Neural progenitor cell (in vitro differentiated cells): Measurements from ENCODE around the gene CEP164.

ENCODE experiments used
- EZH2 ChIP-seq: fragments of 200-600 bp; sonication (generic); IDR thresholded peaks from 2 replicates; pipeline ENCODE4 v1.6.1; 2017; ENCODE audit warnings: antibody characterized with exemption, mild to moderate bottlenecking, moderate library complexity
- EZH2phosphoT487 ChIP-seq: fragments of 200-600 bp; sonication (generic); IDR thresholded peaks from 2 replicates; pipeline ENCODE4 v1.6.1; 2017; ENCODE audit warnings: antibody characterized with exemption
- TF ChIP-seq, protein P1 (sequence below): fragments of 200-600 bp; sonication (generic); IDR thresholded peaks from 2 replicates; pipeline ENCODE4 v1.5.1; 2017; ENCODE audit warnings: antibody characterized with exemption, mild to moderate bottlenecking

DNA sequence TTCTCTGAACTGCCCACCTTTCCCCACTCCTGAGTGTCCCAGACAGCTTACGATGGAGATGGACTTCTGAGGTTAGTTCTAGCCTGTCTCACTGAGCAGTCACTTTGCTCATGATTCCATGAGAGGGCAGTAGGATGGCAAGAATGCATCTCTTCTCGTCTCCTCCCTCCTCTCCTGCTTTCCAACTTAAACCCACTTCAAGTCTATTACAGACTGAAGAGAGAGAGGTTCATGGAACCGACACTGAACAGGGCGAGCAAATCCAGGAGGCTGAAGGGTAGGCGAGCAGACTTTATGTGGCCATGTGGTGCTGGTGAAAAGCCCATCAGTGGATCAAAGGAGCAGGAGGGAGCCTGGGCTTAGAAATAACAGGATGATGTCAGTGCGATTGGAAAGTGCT, 38.6 kb downstream of the CEP164 start:
- TF ChIP-seq, protein P1, sequence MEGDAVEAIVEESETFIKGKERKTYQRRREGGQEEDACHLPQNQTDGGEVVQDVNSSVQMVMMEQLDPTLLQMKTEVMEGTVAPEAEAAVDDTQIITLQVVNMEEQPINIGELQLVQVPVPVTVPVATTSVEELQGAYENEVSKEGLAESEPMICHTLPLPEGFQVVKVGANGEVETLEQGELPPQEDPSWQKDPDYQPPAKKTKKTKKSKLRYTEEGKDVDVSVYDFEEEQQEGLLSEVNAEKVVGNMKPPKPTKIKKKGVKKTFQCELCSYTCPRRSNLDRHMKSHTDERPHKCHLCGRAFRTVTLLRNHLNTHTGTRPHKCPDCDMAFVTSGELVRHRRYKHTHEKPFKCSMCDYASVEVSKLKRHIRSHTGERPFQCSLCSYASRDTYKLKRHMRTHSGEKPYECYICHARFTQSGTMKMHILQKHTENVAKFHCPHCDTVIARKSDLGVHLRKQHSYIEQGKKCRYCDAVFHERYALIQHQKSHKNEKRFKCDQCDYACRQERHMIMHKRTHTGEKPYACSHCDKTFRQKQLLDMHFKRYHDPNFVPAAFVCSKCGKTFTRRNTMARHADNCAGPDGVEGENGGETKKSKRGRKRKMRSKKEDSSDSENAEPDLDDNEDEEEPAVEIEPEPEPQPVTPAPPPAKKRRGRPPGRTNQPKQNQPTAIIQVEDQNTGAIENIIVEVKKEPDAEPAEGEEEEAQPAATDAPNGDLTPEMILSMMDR: peak; percentile 13
- TF ChIP-seq EZH2: no peak
- TF ChIP-seq EZH2phosphoT487: no peak
